ENCODE results near the gene GIMAP7.

DNA sequence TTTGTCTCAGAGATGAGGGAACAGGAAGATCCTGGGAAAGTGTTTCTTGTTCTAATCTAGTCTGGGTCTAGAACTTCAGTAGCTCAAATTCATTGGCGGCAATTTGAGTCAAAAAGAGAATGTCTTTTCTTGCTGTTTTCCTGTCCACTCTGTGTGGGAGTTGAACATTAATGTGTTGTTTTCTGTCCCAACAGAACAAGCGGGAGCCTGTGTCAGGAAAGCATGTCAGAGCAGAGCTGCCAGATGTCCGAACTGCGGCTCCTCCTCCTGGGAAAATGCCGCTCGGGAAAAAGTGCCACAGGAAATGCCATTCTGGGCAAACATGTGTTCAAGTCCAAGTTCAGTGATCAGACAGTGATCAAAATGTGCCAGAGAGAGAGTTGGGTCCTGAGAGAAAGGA is 48.2 kb upstream of the GIMAP7 start:
- TF ChIP-seq EZH2phosphoT487 (IDR thresholded peaks at IDR 0.05; ENCODE audit: borderline replicate concordance, low read length) = no peak
- TF ChIP-seq, protein P1, sequence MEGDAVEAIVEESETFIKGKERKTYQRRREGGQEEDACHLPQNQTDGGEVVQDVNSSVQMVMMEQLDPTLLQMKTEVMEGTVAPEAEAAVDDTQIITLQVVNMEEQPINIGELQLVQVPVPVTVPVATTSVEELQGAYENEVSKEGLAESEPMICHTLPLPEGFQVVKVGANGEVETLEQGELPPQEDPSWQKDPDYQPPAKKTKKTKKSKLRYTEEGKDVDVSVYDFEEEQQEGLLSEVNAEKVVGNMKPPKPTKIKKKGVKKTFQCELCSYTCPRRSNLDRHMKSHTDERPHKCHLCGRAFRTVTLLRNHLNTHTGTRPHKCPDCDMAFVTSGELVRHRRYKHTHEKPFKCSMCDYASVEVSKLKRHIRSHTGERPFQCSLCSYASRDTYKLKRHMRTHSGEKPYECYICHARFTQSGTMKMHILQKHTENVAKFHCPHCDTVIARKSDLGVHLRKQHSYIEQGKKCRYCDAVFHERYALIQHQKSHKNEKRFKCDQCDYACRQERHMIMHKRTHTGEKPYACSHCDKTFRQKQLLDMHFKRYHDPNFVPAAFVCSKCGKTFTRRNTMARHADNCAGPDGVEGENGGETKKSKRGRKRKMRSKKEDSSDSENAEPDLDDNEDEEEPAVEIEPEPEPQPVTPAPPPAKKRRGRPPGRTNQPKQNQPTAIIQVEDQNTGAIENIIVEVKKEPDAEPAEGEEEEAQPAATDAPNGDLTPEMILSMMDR (conservative IDR thresholded peaks at IDR 0.05; ENCODE audit: low read depth, low read length) = no peak
